Activated CD4-positive, alpha-beta memory T cell treated with anti-CD3 and anti-CD28 coated beads, Interleukin-2, amount 10 ng/mL, durations not matched to agents 7 days and 5 days (primary cell): Measurements from ENCODE around the gene C5AR2. TPM values are rescaled to one million over a fixed set of nuclear protein-coding genes. Genes with fewer than 3 reads are reported as not detected.

Experiments
- CTCF ChIA-PET: fragments of 350-600 bp; sonication (Branson Sonifier 250); formaldehyde crosslinking; loops from one replicate; lab custom pipeline; 2021; ENCODE audit warnings: antibody characterized with exemption, inconsistent platforms; lab: Charles Lee
- POLR2A ChIA-PET: fragments of 350-600 bp; sonication (Branson Sonifier 250); formaldehyde crosslinking; loops from one replicate; lab custom pipeline; 2021; ENCODE audit warnings: antibody characterized with exemption; lab: Charles Lee
- DNase-seq: peaks from one replicate; pipeline ENCODE4 v3.0.0-alpha.2; 2020
- H3K27ac Mint-ChIP-seq: one replicate; pipeline ENCODE4 v1.8.0; 2021; ENCODE audit warnings: mild to moderate bottlenecking, mixed read lengths
- H3K27me3 Mint-ChIP-seq: one replicate; pipeline ENCODE4 v1.8.0; 2021; ENCODE audit warnings: mixed read lengths
- H3K36me3 Mint-ChIP-seq: one replicate; pipeline ENCODE4 v1.8.0; 2021; ENCODE audit warnings: low read depth, mixed read lengths
- H3K4me1 Mint-ChIP-seq: one replicate; pipeline ENCODE4 v1.8.0; 2021; ENCODE audit warnings: mixed read lengths
- H3K4me3 Mint-ChIP-seq: one replicate; pipeline ENCODE4 v1.8.0; 2021; ENCODE audit warnings: mild to moderate bottlenecking, mixed read lengths
- H3K9me3 Mint-ChIP-seq: one replicate; pipeline ENCODE4 v1.8.0; 2021; ENCODE audit warnings: mixed read lengths
- total RNA-seq, 2 experiments: library from RNA; stranded (reverse); gene quantifications; one replicate each; pipeline ENCODE4 v1.2.3, GENCODE V29; 2021

C5AR2 gene
- total RNA-seq, 2 experiments from 2014 or later, result 4.7 to 5.5 TPM

- H3K9me3 Mint-ChIP-seq, result no peaks in the 10 kb centered on the region
- H3K4me1 Mint-ChIP-seq, result no peaks in the 10 kb centered on the region
- H3K27me3 Mint-ChIP-seq, result no peaks in the 10 kb centered on the region
- H3K36me3 Mint-ChIP-seq, result peaks cover 19% of the 10 kb centered on the region
- H3K27ac Mint-ChIP-seq, result no peak overlapping the region
- H3K4me3 Mint-ChIP-seq, result no peak overlapping the region
- ChIA-PET CTCF (interaction anchor here (0.7 to 1.3 kb wide), 3 partner anchors 18 to 56 kb away, joined by 3 to 4 read pairs (median 4); partner anchors contain the start of gene DHX34), POLR2A (no interaction called here)
- DNase-seq, result no peak
Observed at GRCh38 chr19:47373246-47374240, 41.6 kb downstream of the C5AR2 start.

- no peak overlapping the region for H3K4me3 Mint-ChIP-seq
- no peaks in the 10 kb centered on the region for H3K9me3 Mint-ChIP-seq
- H3K4me1 Mint-ChIP-seq, result no peaks in the 10 kb centered on the region
- peaks cover 11% of the 10 kb centered on the region for H3K36me3 Mint-ChIP-seq
- H3K27ac Mint-ChIP-seq, result no peak overlapping the region
- ChIA-PET POLR2A (no interaction called here), CTCF (interaction anchor here (0.6 kb wide), 1 partner anchor 29 kb away, joined by 3 read pairs; no protein-coding TSS in a partner anchor)
- H3K27me3 Mint-ChIP-seq, result no peaks in the 10 kb centered on the region
- no peak for DNase-seq
Observed at GRCh38 chr19:47374876-47375693, 43.1 kb downstream of the C5AR2 start.

DNA sequence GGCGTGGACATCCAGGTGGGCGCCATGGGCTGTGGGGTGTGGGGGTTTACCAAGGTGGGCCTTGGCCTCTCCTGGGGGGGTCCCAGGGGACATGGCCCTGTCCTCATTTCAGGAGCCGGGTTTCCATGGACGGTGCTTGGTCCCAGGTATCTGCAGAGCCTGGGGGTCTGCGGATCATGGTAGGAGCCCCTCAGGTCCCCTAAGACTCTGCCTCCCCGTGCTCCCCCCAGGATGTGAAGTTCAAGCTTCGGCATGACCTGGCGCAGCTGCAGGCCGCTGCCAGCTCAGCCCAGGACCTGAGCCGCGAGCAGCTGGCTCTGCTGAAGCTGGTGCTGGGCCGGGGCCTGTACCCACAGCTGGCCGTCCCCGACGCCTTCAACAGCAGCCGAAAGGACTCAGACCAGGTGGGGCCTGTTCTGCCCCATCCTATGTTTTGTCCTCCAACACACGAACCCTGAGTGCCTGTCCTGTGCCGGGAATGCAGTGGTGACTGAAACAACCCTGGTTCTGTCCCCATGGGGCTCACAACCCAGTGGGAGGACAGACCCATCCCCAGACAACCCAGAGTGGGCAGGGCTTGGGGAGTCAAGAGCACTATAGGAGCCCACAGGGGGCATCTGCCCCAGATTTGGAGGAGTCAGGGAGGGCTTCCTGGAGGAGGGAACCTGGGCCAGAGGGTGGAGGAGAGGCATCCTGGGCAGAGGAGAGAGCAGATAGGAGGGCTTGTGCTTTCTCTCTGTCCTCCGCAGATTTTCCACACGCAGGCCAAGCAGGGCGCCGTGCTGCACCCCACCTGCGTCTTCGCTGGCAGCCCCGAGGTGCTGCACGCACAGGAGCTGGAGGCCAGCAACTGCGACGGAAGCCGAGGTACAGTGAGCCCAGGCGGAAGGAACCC is 44.0 kb downstream of the C5AR2 start:
- Mint-ChIP-seq H3K27me3 (no peaks in the 10 kb centered on the region), H3K27ac (no peak overlapping the region), H3K36me3 (peaks cover 15% of the 10 kb centered on the region), H3K4me3 (no peak overlapping the region), H3K4me1 (no peaks in the 10 kb centered on the region), H3K9me3 (no peaks in the 10 kb centered on the region)
- ChIA-PET CTCF (no interaction called here), POLR2A (no interaction called here)
- DNase-seq, result no peak

DNA sequence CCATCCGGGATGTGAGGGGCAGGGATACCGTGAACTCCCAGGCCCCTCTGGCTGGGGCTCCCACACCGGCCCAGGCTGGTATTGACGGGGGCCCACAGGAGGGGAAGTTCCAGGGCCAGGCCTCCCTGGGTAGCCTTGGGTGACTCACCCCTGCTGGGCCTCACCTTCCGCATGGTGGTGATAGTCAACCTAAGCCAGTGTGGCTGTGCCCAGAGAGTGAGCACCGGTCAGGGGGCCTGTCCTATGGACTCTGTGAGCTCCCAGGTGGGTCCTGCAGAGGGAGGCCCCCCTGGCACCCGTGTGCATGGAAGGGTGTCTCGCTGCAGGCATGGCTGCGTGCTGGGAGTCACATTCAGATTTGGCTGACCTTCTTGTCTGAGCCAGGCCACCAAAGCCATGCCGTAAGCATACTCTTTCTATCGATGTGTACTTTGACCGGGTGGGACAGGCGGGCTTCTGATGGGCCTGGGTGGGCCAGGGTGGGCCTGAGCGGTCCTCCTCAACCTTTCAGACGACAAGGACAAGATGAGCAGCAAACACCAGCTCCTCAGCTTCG is 44.7 kb downstream of the C5AR2 start:
- peaks cover 5% of the 10 kb centered on the region for H3K4me1 Mint-ChIP-seq
- peaks cover 20% of the 10 kb centered on the region for H3K36me3 Mint-ChIP-seq
- DNase-seq, result no peak
- no peaks in the 10 kb centered on the region for H3K27me3 Mint-ChIP-seq
- no peak overlapping the region for H3K4me3 Mint-ChIP-seq
- ChIA-PET CTCF (no interaction called here), POLR2A (no interaction called here)
- no peaks in the 10 kb centered on the region for H3K9me3 Mint-ChIP-seq
- H3K27ac Mint-ChIP-seq, result no peak overlapping the region

DNA sequence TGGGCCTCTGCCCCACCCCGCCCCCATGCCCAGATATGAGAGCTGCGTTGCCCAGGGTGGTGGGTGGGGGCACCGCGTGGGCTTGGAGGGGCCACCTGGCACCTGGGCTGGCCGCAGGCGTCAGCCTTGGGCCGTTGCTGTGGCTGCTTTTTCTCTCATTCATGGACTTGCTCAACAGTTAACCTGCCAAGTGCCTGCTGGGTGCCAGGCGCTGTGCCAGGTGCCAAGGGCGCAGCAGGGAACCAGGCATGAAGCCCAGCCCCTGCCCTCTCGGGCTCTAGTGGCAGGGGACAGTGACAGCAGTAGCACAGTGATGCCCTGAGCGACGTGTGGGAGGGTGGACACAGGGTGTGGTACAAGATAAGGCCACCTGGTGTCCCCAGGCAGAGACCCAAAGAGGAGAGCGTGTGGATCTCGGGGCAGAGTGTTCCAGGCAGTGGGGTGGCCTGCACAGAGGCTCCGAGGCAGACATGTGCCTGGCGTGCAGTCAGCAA is 45.3 kb downstream of the C5AR2 start:
- Mint-ChIP-seq H3K27me3 (no peaks in the 10 kb centered on the region), H3K27ac (no peak overlapping the region), H3K4me3 (no peak overlapping the region), H3K36me3 (peaks cover 24% of the 10 kb centered on the region), H3K4me1 (peaks cover 11% of the 10 kb centered on the region), H3K9me3 (no peaks in the 10 kb centered on the region)
- ChIA-PET CTCF (no interaction called here), POLR2A (no interaction called here)
- DNase-seq, result no peak

- ChIA-PET CTCF (interaction anchor here (0.9 to 1.5 kb wide), 3 partner anchors 11 to 82 kb away, joined by 3 to 4 read pairs (median 4); partner anchors contain the start of gene DHX34), POLR2A (no interaction called here)
- no peak for DNase-seq
- H3K27me3 Mint-ChIP-seq, result no peaks in the 10 kb centered on the region
- no peak overlapping the region for H3K4me3 Mint-ChIP-seq
- H3K4me1 Mint-ChIP-seq, result peaks cover 13% of the 10 kb centered on the region
- H3K9me3 Mint-ChIP-seq, result no peaks in the 10 kb centered on the region
- H3K36me3 Mint-ChIP-seq, result peaks cover 24% of the 10 kb centered on the region
- H3K27ac Mint-ChIP-seq, result no peak overlapping the region
Observed at GRCh38 chr19:47377801-47378200, 45.8 kb downstream of the C5AR2 start.

DNA sequence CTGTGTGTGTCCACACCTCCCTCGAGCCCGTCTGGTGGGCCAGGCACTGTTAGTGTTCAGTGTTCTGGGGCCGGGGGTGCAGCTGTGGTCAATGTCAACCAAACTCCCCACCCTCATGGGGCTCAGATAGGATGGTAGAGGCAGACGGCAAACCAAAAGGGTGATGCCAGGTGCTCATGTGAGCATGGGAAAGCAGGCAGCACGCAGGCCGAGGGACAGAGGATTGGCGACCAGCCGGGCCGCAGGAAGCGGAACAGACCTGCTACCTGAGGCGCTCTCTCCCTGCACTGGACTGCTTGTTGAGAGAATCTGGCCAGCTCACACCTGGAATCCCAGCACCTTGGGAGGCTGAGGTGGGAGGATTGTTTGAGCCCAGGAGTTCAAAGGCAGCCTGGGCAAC is 46.3 kb downstream of the C5AR2 start:
- no peak overlapping the region for H3K4me3 Mint-ChIP-seq
- no peaks in the 10 kb centered on the region for H3K9me3 Mint-ChIP-seq
- H3K4me1 Mint-ChIP-seq, result peaks cover 15% of the 10 kb centered on the region
- ChIA-PET POLR2A (no interaction called here), CTCF (interaction anchor here (0.9 to 1.5 kb wide), 3 partner anchors 10 to 83 kb away, joined by 3 to 4 read pairs (median 4); partner anchors contain the start of gene DHX34)
- no peak for DNase-seq
- H3K27ac Mint-ChIP-seq, result no peak overlapping the region
- no peaks in the 10 kb centered on the region for H3K27me3 Mint-ChIP-seq
- H3K36me3 Mint-ChIP-seq, result peaks cover 24% of the 10 kb centered on the region

- POLR2A ChIA-PET, result no interaction called here
- Mint-ChIP-seq H3K9me3 (no peaks in the 10 kb centered on the region), H3K36me3 (peaks cover 24% of the 10 kb centered on the region), H3K27me3 (no peaks in the 10 kb centered on the region), H3K4me3 (no peak overlapping the region), H3K4me1 (peaks cover 20% of the 10 kb centered on the region), H3K27ac (no peak overlapping the region)
- DNase-seq, result no peak
- CTCF ChIA-PET, result no interaction called here
Observed at GRCh38 chr19:47379381-47379938, 47.5 kb downstream of the C5AR2 start.

GRCh38 chr19:47380559-47380958 is 48.6 kb downstream of the C5AR2 start:
- Mint-ChIP-seq H3K4me1 (peaks cover 20% of the 10 kb centered on the region), H3K27me3 (peaks cover under 1% of the 10 kb centered on the region), H3K4me3 (no peak overlapping the region), H3K36me3 (peaks cover 24% of the 10 kb centered on the region), H3K27ac (no peak overlapping the region), H3K9me3 (no peaks in the 10 kb centered on the region)
- POLR2A ChIA-PET, result no interaction called here
- DNase-seq, result no peak
- CTCF ChIA-PET, result no interaction called here

DNA sequence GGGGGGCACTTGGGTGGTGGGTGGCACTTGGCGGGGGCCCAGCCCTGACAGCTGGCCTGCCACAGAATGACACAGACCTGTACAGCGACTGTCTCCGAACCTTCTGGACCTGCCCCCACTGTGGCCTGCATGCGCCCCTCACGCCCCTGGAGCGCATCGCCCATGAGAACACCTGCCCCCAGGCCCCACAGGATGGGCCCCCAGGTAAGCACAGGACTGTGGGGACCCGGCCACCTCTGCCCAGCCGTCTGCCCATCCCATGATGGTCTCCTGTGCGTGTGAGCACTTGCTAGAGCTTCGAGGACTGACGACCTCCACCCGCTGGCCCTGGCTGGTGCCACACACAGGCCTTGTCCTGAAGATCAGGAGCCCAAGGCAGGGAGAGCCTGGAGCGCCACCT is 49.1 kb downstream of the C5AR2 start:
- H3K4me3 Mint-ChIP-seq, result no peak overlapping the region
- DNase-seq, result no peak
- peak overlapping the region; percentile 48 for H3K27ac Mint-ChIP-seq
- peaks cover 21% of the 10 kb centered on the region for H3K36me3 Mint-ChIP-seq
- no peaks in the 10 kb centered on the region for H3K9me3 Mint-ChIP-seq
- H3K27me3 Mint-ChIP-seq, result peaks cover 3% of the 10 kb centered on the region
- ChIA-PET CTCF (no interaction called here), POLR2A (interaction anchor here (0.6 to 0.9 kb wide), 2 partner anchors 9 to 11 kb away, joined by 3 read pairs; no protein-coding TSS in a partner anchor)
- peaks cover 20% of the 10 kb centered on the region for H3K4me1 Mint-ChIP-seq

DNA sequence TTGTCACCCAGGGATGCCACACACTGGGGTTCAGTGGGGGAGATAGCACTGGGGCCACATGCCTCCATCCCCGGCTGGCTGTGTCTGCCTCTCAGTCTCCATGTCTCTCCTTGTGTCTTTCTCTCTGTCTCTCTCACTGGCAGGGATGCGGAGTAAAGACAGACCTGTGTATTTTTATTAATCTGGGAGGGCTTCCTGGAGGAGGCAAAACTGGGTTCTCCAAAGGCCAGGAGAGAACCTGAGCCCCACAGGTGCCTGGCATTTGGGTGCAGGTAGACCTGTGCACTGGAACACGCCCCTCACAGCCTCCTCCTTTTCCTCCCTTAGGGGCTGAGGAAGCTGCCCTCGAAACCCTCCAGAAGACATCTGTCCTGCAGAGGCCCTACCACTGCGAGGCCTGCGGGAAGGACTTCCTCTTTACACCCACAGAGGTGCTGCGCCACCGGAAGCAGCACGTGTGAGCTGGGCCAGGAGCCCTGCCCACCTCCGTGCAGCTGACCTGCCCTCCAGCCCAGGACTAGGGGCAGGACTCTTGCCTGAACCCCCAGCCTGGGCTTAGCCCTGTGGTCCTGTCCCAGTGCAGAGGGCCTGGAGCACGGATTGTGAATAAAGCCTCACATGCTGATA is 49.8 kb downstream of the C5AR2 start:
- H3K9me3 Mint-ChIP-seq, result no peaks in the 10 kb centered on the region
- peak; percentile 54 for DNase-seq

More for the DNA sequence above, 49.8 kb downstream of the C5AR2 start:
- Mint-ChIP-seq H3K4me3 (no peak overlapping the region), H3K27me3 (peaks cover 3% of the 10 kb centered on the region), H3K36me3 (peaks cover 21% of the 10 kb centered on the region), H3K27ac (peak overlapping the region; percentile 48), H3K4me1 (peaks cover 20% of the 10 kb centered on the region)
- ChIA-PET POLR2A (interaction anchor here (0.6 to 0.9 kb wide), 2 partner anchors 8 to 10 kb away, joined by 3 read pairs; no protein-coding TSS in a partner anchor), CTCF (interaction anchor here (1.7 to 2.5 kb wide), 2 partner anchors 33 to 46 kb away, joined by 5 to 8 read pairs; partner anchors contain the start of gene DHX34)
